ENCODE data around the gene POLK. TPM values are rescaled to one million over a fixed set of nuclear protein-coding genes. Genes with fewer than 3 reads are reported as not detected.
"Not testable (repeated sequence)": the region's sequence is repeated elsewhere in the genome, so short reads cannot be mapped to it uniquely, and the experiment has no call there.

Gene POLK
- total RNA-seq, 1 donor: 54.2 TPM

GRCh38 chr5:75601567-75601966 lies 89.9 kb downstream of the POLK start:
- peak; percentile 11 for DNase-seq (ENCODE audit: low read depth)
- no peak overlapping the region for H3K4me3 ChIP-seq (ENCODE audit: low read depth, low read length)
- TF ChIP-seq CTCF (IDR thresholded peaks at IDR 0.05; ENCODE audit: insufficient read depth, low read length): no peak

- no peak for TF ChIP-seq CTCF (IDR thresholded peaks at IDR 0.05; ENCODE audit: insufficient read depth, low read length)
- DNase-seq (ENCODE audit: low read depth): peak; percentile 12
- no peak overlapping the region for H3K4me3 ChIP-seq (ENCODE audit: low read depth, low read length)
These were observed 90.3 kb downstream of the POLK start for GRCh38 chr5:75601996-75602395.

DNA sequence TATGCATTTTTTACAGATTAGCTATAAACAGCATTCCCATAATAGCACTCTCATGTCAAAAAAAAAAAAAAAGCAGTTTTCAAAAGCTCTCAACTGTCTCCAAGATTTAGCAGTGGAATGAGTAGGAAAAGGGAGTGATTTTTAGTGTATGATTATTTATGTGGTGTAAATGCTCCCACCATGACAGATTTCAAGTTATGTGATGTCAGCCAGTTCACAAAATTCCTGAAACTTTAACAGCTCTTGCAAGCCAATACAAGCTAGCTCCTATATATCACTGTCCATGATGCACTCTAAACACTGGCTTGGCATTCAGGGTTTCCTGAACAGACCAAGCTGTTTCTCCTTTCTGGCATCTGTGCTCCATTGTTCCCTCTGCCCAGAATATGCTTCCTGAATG lies 91.7 kb downstream of the POLK start:
- DNase-seq (ENCODE audit: low read depth): peak; percentile 95
- TF ChIP-seq CTCF (IDR thresholded peaks at IDR 0.05; ENCODE audit: insufficient read depth, low read length): no peak

GRCh38 chr5:75603821-75604220 lies 92.1 kb downstream of the POLK start:
- no peak overlapping the region for H3K4me3 ChIP-seq (ENCODE audit: low read depth, low read length)
- no peak for DNase-seq (ENCODE audit: low read depth)
- TF ChIP-seq CTCF (IDR thresholded peaks at IDR 0.05; ENCODE audit: insufficient read depth, low read length): no peak

More for the DNA sequence above, 91.7 kb downstream of the POLK start:
- H3K4me3 ChIP-seq (ENCODE audit: low read depth, low read length): no peak overlapping the region

- not testable (repeated sequence) for DNase-seq (ENCODE audit: low read depth); H3K4me3 ChIP-seq (ENCODE audit: low read depth, low read length)
These were observed 95.7 kb downstream of the POLK start for GRCh38 chr5:75607341-75607740.

GRCh38 chr5:75608870-75609269 lies 97.2 kb downstream of the POLK start:
- H3K4me3 ChIP-seq (ENCODE audit: low read depth, low read length): no peak overlapping the region
- DNase-seq (ENCODE audit: low read depth): no peak
- no peak for TF ChIP-seq CTCF (IDR thresholded peaks at IDR 0.05; ENCODE audit: insufficient read depth, low read length)

GRCh38 chr5:75610201-75610600 lies 98.5 kb downstream of the POLK start:
- H3K4me3 ChIP-seq (ENCODE audit: low read depth, low read length): no peak overlapping the region
- DNase-seq (ENCODE audit: low read depth): no peak
- TF ChIP-seq CTCF (IDR thresholded peaks at IDR 0.05; ENCODE audit: insufficient read depth, low read length): no peak

DNA sequence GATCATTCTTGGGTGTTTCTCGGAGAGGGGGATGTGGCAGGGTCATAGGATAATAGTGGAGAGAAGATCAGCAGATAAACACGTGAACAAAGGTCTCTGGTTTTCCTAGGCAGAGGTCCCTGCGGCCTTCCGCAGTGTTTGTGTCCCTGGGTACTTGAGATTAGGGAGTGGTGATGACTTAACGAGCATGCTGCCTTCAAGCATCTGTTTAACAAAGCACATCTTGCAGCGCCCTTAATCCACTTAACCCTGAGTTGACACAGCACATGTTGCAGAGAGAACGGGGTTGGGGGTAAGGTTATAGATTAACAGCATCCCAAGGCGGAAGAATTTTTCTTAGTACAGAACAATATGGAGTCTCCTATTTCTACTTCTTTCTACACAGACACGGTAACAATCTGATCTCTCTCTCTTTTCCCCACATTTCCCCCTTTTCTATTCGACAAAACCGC lies 99.2 kb downstream of the POLK start:
- DNase-seq (ENCODE audit: low read depth); H3K4me3 ChIP-seq (ENCODE audit: low read depth, low read length): not testable (repeated sequence)

Measured in fibroblast of the aortic adventitia (primary cell).